Measurements from ENCODE around the gene HOMER2.

DNA sequence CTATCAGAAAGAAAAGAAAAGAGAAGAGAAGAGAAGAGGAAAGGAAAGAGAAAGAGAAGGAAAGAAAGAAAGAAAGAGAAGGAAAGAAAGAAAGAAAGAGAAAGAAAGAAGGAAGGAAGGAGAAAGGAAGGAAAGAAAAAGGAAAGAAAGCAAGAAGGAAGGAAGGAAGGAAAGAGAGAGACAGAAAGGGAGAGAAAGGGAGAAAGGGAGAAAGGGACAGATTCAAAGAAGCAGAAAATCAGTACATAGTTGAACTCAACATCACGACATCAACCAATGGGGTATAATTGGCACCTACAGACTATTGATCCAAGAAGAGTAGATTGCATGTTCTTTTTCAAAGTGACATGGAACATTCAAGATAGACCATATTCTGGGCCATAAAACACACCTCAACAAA lies 45.2 kb downstream of the HOMER2 start:
- TF ChIP-seq CTCF (IDR thresholded peaks at IDR 0.05; ENCODE audit: low read depth, low read length, poor library complexity, severe bottlenecking) (no peak), EZH2phosphoT487 (IDR thresholded peaks at IDR 0.05; ENCODE audit: borderline replicate concordance, low read length) (no peak)
